Measurements from ENCODE around the gene GTPBP6.

DNA sequence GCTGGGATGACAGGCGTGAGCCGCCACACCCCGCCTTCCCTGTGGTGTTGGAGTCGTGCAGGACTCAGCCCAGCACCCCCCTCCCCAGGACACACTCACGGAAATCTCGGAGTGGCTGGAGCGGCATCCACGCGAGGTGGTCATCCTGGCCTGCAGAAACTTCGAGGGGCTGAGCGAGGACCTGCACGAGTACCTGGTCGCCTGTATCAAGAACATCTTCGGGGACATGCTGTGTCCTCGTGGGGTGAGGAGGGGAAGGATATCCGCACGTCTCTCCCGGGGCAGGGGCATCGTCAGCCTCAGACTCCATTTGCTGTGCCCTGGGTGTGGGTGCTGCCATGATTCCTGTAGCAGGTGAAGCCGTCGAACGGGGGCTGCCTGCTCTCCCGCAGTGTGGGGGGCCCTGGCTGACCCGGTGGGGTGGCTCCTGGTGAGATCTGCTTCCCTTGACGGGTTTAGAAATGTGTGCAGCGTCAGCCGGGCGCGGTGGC, 27.1 kb downstream of the GTPBP6 start:
- TF ChIP-seq, protein P1, sequence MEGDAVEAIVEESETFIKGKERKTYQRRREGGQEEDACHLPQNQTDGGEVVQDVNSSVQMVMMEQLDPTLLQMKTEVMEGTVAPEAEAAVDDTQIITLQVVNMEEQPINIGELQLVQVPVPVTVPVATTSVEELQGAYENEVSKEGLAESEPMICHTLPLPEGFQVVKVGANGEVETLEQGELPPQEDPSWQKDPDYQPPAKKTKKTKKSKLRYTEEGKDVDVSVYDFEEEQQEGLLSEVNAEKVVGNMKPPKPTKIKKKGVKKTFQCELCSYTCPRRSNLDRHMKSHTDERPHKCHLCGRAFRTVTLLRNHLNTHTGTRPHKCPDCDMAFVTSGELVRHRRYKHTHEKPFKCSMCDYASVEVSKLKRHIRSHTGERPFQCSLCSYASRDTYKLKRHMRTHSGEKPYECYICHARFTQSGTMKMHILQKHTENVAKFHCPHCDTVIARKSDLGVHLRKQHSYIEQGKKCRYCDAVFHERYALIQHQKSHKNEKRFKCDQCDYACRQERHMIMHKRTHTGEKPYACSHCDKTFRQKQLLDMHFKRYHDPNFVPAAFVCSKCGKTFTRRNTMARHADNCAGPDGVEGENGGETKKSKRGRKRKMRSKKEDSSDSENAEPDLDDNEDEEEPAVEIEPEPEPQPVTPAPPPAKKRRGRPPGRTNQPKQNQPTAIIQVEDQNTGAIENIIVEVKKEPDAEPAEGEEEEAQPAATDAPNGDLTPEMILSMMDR (conservative IDR thresholded peaks at IDR 0.05; ENCODE audit: low read depth in 2 of 2), result no peak
- TF ChIP-seq EZH2phosphoT487 (IDR thresholded peaks at IDR 0.05; ENCODE audit: unreplicated experiment) (no peak), ZNF331 (CRISPR knock-in tag; IDR thresholded peaks at IDR 0.05; ENCODE audit: low read depth) (no peak), EZH2 (IDR thresholded peaks at IDR 0.05; ENCODE audit: low read depth, unreplicated experiment) (no peak)
- TF ChIP-seq, protein P2, sequence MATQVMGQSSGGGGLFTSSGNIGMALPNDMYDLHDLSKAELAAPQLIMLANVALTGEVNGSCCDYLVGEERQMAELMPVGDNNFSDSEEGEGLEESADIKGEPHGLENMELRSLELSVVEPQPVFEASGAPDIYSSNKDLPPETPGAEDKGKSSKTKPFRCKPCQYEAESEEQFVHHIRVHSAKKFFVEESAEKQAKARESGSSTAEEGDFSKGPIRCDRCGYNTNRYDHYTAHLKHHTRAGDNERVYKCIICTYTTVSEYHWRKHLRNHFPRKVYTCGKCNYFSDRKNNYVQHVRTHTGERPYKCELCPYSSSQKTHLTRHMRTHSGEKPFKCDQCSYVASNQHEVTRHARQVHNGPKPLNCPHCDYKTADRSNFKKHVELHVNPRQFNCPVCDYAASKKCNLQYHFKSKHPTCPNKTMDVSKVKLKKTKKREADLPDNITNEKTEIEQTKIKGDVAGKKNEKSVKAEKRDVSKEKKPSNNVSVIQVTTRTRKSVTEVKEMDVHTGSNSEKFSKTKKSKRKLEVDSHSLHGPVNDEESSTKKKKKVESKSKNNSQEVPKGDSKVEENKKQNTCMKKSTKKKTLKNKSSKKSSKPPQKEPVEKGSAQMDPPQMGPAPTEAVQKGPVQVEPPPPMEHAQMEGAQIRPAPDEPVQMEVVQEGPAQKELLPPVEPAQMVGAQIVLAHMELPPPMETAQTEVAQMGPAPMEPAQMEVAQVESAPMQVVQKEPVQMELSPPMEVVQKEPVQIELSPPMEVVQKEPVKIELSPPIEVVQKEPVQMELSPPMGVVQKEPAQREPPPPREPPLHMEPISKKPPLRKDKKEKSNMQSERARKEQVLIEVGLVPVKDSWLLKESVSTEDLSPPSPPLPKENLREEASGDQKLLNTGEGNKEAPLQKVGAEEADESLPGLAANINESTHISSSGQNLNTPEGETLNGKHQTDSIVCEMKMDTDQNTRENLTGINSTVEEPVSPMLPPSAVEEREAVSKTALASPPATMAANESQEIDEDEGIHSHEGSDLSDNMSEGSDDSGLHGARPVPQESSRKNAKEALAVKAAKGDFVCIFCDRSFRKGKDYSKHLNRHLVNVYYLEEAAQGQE (IDR thresholded peaks at IDR 0.05; ENCODE audit: unreplicated experiment), result no peak
